GM06990 (cell line): ENCODE data around the gene RCOR1.

Experiments used
- DNase-seq: peaks from one replicate; pipeline ENCODE4 v3.0.0-alpha.2; 2011; ENCODE audit not compliant: insufficient read length; ENCODE audit errors: extremely low read depth
- H3K27me3 ChIP-seq: replicated peaks from 2 replicates; pipeline ENCODE4 v1.6.0; 2011; ENCODE audit warnings: low read length; ENCODE audit not compliant: control insufficient read depth, insufficient read depth
- H3K36me3 ChIP-seq: 2 replicates; pipeline ENCODE4 v1.5.1; 2011; ENCODE audit warnings: low read length; ENCODE audit not compliant: control insufficient read depth, insufficient read depth
- H3K4me3 ChIP-seq: replicated peaks from 2 replicates; pipeline ENCODE4 v1.5.1; 2011; ENCODE audit warnings: low read depth, mild to moderate bottlenecking, control low read depth, low read length
- CTCF ChIP-seq: IDR thresholded peaks from 2 replicates; pipeline ENCODE4 v1.5.1; 2011; ENCODE audit warnings: low read length, control low read depth, mild to moderate bottlenecking, inconsistent platforms; ENCODE audit not compliant: insufficient read depth, poor library complexity, severe bottlenecking

Gene RCOR1

GRCh38 chr14:102578821-102579220 is 13.6 kb upstream of the RCOR1 start:
- no peaks in the 10 kb centered on the region for H3K36me3 ChIP-seq
- no peak for DNase-seq
- no peak for TF ChIP-seq CTCF
- H3K27me3 ChIP-seq, result no peaks in the 10 kb centered on the region; the same call in 1 of the 2 replicates
- no peak overlapping the region for H3K4me3 ChIP-seq

GRCh38 chr14:102579696-102580549 is 12.5 kb upstream of the RCOR1 start:
- TF ChIP-seq CTCF, result no peak
- DNase-seq, result no peak
- Histone ChIP-seq H3K36me3 (no peaks in the 10 kb centered on the region), H3K4me3 (no peak overlapping the region), H3K27me3 (no peaks in the 10 kb centered on the region; the same call in 1 of the 2 replicates)

- TF ChIP-seq CTCF, result no peak
- H3K27me3 ChIP-seq, result no peaks in the 10 kb centered on the region; the same call in 1 of the 2 replicates
- no peaks in the 10 kb centered on the region for H3K36me3 ChIP-seq
- DNase-seq, result no peak
- H3K4me3 ChIP-seq, result no peak overlapping the region
Observed at GRCh38 chr14:102580550-102581110, 11.8 kb upstream of the RCOR1 start.

- TF ChIP-seq CTCF, result no peak
- DNase-seq, result no peak
- Histone ChIP-seq H3K36me3 (no peaks in the 10 kb centered on the region), H3K27me3 (no peaks in the 10 kb centered on the region; the same call in 1 of the 2 replicates), H3K4me3 (no peak overlapping the region)
Observed at GRCh38 chr14:102581193-102581592, 11.3 kb upstream of the RCOR1 start.

- TF ChIP-seq CTCF, result no peak
- H3K4me3 ChIP-seq, result no peak overlapping the region
- no peak for DNase-seq
- H3K36me3 ChIP-seq, result no peaks in the 10 kb centered on the region
- no peaks in the 10 kb centered on the region for H3K27me3 ChIP-seq
Observed at GRCh38 chr14:102583726-102584125, 8.7 kb upstream of the RCOR1 start.
